PFSK-1 (cell line): ENCODE results near the gene LCN10.

Source experiments
- POLR2AphosphoS5 ChIP-seq: IDR thresholded peaks from 2 replicates; pipeline ENCODE4 v1.6.1; 2012; ENCODE audit warnings: low read depth, mild to moderate bottlenecking, control low read depth, low read length, moderate library complexity
- REST ChIP-seq, 2 experiments: IDR thresholded peaks; 2 replicates each; pipeline versions ENCODE4 v1.6.1 to v1.8.0; 2011 to 2012; ENCODE audit warnings: low read depth in 2 of 2, low read length in 2 of 2, control low read depth in 1 of 2, inconsistent platforms in 1 of 2, mild to moderate bottlenecking in 1 of 2, moderate library complexity in 1 of 2; ENCODE audit not compliant: insufficient read depth in 1 of 2

- TF ChIP-seq POLR2AphosphoS5, result no peak
- TF ChIP-seq REST (IDR thresholded peaks at IDR 0.05; ENCODE audit: insufficient read depth in 1 of 2, low read depth in 2 of 2, low read length in 2 of 2), result no peak
Observed at GRCh38 chr9:136786451-136786850, 43.7 kb upstream of the LCN10 start.
